ENCODE data around the gene SLC41A3.

DNA sequence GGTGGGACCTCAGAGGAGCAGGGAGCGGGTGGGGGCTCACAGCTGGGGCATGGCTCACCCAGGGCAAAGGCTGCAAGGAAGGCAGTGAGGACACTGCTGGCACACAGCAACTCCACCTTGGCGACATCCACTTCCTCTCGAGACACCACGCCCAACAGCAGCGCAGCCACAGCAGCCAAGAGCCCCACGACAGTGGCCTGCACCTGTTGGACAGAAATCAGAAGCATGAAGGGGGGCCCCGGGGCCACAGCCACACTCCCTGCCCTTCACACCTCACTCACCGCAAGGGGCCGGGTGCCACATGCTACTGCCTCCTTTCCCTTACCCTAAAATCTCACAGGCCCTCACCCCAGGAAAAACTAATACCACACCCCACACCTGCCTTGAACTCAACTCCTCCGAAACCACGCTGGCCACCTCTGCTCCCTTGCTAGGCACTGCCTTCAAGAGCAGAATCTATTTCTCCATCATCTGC lies 57.6 kb downstream of the SLC41A3 start:
- no peak for TF ChIP-seq CTCF (IDR thresholded peaks at IDR 0.05; ENCODE audit: low read length)
- no peak for TF ChIP-seq EZH2 (IDR thresholded peaks at IDR 0.05; ENCODE audit: borderline replicate concordance, low read length)
